Measurements from ENCODE around the gene CHTOP.
A peak's percentile ranks its signal among the peaks of the same experiment; 100 is the strongest.
"Not testable (repeated sequence)": the region's sequence is repeated elsewhere in the genome, so short reads cannot be mapped to it uniquely, and the experiment has no call there.

The CHTOP gene, protein sequence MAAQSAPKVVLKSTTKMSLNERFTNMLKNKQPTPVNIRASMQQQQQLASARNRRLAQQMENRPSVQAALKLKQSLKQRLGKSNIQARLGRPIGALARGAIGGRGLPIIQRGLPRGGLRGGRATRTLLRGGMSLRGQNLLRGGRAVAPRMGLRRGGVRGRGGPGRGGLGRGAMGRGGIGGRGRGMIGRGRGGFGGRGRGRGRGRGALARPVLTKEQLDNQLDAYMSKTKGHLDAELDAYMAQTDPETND

GRCh38 chr1:153633754-153634665 is at the start of gene CHTOP:
TSS of gene CHTOP (plus strand) at chr1:153634066. CDS start at chr1:153636589, 2,523 bp downstream.
- no peak for TF ChIP-seq CTCF (IDR thresholded peaks at IDR 0.05; ENCODE audit: control insufficient read depth, extremely low read depth, insufficient read depth)
- H3K4me3 ChIP-seq (ENCODE audit: low read depth, low read length) = peak within 1 kb of the TSS; percentile 97
- DNase-seq (ENCODE audit: low read depth) = peak; percentile 96

- TF ChIP-seq CTCF (IDR thresholded peaks at IDR 0.05; ENCODE audit: control insufficient read depth, extremely low read depth, insufficient read depth) = no peak
- no peak for DNase-seq (ENCODE audit: low read depth)
- no peak overlapping the region for H3K4me3 ChIP-seq (ENCODE audit: low read depth, low read length)
These were observed 48.9 kb upstream of the CHTOP start for GRCh38 chr1:153585006-153585405.

DNA sequence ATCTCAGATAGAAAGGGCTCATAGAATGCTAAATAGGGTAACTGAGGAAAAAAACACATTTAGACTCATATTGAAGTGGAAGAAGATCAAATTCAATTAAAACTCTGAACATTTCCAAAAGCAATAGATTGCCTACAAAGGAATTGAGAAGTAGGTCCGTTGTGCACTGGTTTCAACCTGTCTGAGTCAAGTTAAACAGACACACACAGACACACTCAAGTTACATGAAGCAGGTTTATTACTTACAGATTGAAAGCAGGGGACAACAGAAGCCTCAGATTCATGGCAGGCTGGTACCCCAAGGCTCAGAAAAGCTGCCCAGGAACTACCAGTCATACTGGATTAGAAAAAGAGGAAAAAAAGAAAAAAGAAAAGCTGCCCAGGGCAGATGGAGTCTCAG is 47.5 kb upstream of the CHTOP start:
- DNase-seq (ENCODE audit: low read depth) = no peak
- H3K4me3 ChIP-seq (ENCODE audit: low read depth, low read length) = no peak overlapping the region
- TF ChIP-seq CTCF (IDR thresholded peaks at IDR 0.05; ENCODE audit: control insufficient read depth, extremely low read depth, insufficient read depth) = no peak

DNA sequence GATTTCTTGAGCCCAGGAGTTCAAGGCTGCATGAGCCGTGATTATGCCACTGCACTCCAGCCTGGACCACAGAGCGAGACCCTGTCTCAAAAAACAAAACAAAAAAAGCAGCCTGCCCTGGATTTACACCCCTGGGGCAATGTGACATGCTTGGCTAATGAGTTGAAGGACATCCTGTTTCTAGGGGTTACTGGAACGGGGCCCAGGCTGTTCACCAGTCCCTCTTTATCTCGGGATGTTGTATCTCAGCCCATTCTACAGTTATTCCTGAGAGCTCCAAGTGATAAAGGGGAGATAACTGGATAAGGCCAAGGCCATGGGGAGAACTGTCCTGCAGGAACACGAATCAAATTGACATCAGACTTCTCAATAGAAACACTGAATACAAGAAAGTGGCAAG is 46.6 kb upstream of the CHTOP start:
- DNase-seq (ENCODE audit: low read depth) = no peak
- no peak for TF ChIP-seq CTCF (IDR thresholded peaks at IDR 0.05; ENCODE audit: control insufficient read depth, extremely low read depth, insufficient read depth)
- no peak overlapping the region for H3K4me3 ChIP-seq (ENCODE audit: low read depth, low read length)

- H3K4me3 ChIP-seq (ENCODE audit: low read depth, low read length); DNase-seq (ENCODE audit: low read depth): not testable (repeated sequence)
These were observed 45.8 kb upstream of the CHTOP start for GRCh38 chr1:153588033-153588432.

GRCh38 chr1:153588482-153588881 is 45.4 kb upstream of the CHTOP start:
- H3K4me3 ChIP-seq (ENCODE audit: low read depth, low read length) = no peak overlapping the region
- no peak for TF ChIP-seq CTCF (IDR thresholded peaks at IDR 0.05; ENCODE audit: control insufficient read depth, extremely low read depth, insufficient read depth)
- no peak for DNase-seq (ENCODE audit: low read depth)

DNA sequence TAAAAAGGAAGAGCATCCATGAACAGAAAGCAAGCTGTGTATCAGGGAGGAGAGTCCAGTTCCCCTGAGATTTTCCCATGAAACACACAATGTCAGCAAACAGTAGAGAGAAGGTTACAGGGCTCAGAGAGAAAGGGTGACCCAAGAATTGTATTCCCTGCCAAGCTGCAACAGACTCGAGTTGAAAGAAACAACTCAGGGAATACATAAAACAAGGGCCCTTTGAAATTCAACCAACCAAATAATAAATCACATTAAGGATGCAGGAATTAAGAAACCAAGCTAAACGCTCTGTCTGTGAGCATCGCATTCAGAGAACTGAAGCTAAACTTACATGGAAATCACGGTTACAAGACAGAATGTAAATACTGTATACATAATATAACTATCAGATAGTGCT is 41.1 kb upstream of the CHTOP start:
- no peak overlapping the region for H3K4me3 ChIP-seq (ENCODE audit: low read depth, low read length)
- TF ChIP-seq CTCF (IDR thresholded peaks at IDR 0.05; ENCODE audit: control insufficient read depth, extremely low read depth, insufficient read depth) = no peak
- no peak for DNase-seq (ENCODE audit: low read depth)

All from LNCaP clone FGC (cell line).